GM15510 (cell line): ENCODE data around the gene KRT17.

Experiments used
- POLR2A ChIP-seq: IDR thresholded peaks from 3 replicates; pipeline ENCODE4 v1.6.1; 2011; ENCODE audit warnings: borderline replicate concordance; ENCODE audit not compliant: insufficient read length; ENCODE audit errors: extremely low read depth

The KRT17 gene

GRCh38 chr17:41631898-41632285, 7.5 kb upstream of the KRT17 start:
- TF ChIP-seq POLR2A, result no peak

- no peak for TF ChIP-seq POLR2A
Observed at GRCh38 chr17:41631025-41631897, 6.9 kb upstream of the KRT17 start.

- TF ChIP-seq POLR2A, result no peak
Observed at GRCh38 chr17:41629826-41630670, 5.7 kb upstream of the KRT17 start.

- no peak for TF ChIP-seq POLR2A
Observed at GRCh38 chr17:41629316-41629715, 4.9 kb upstream of the KRT17 start.

- TF ChIP-seq POLR2A, result no peak
Observed at GRCh38 chr17:41627316-41628072, 3.1 kb upstream of the KRT17 start.

- no peak for TF ChIP-seq POLR2A
Observed at GRCh38 chr17:41625602-41626001, 1.2 kb upstream of the KRT17 start.

GRCh38 chr17:41621916-41622315, 2.5 kb downstream of the KRT17 start:
- TF ChIP-seq POLR2A, result no peak

GRCh38 chr17:41620583-41621434, 3.6 kb downstream of the KRT17 start:
- TF ChIP-seq POLR2A, result no peak

GRCh38 chr17:41619036-41619926, 5.1 kb downstream of the KRT17 start:
- no peak for TF ChIP-seq POLR2A

- TF ChIP-seq POLR2A, result no peak
Observed at GRCh38 chr17:41618341-41619035, 5.9 kb downstream of the KRT17 start.

- no peak for TF ChIP-seq POLR2A
Observed at GRCh38 chr17:41617698-41618097, 6.7 kb downstream of the KRT17 start.

GRCh38 chr17:41617136-41617535, 7.2 kb downstream of the KRT17 start:
- no peak for TF ChIP-seq POLR2A

GRCh38 chr17:41615454-41615853, 8.9 kb downstream of the KRT17 start:
- TF ChIP-seq POLR2A, result no peak

GRCh38 chr17:41614098-41614497, 10.3 kb downstream of the KRT17 start:
- TF ChIP-seq POLR2A, result no peak
